Suppressor macrophage treated with lipopolysaccharide for 4 hours (primary cell): Measurements from ENCODE around the gene PRRC2B.
"Not testable (repeated sequence)": the region's sequence is repeated elsewhere in the genome, so short reads cannot be mapped to it uniquely, and the experiment has no call there.

Source experiments
- DNase-seq: peaks from one replicate; pipeline ENCODE4 v3.0.0-alpha.2; 2020

Gene PRRC2B

DNA sequence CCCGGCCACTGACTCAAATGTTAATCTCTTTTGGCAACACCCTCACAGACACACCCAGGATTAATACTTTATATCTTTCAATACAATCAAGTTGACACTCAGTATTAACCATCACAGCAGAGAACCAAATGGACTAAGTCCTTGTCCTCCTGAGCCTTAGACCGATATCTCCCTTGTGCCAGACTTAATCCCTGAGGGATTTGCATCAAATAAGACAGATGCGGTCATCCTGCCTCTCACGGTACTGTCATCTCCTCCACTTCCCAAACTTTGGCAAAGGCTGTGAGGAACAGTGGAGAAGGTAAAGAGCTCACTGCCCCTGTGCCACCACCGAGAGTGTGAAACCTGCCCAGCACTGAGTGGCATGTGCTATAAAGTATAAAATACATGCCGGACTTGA is 6.5 kb upstream of the PRRC2B start:
- no peak for DNase-seq

DNA sequence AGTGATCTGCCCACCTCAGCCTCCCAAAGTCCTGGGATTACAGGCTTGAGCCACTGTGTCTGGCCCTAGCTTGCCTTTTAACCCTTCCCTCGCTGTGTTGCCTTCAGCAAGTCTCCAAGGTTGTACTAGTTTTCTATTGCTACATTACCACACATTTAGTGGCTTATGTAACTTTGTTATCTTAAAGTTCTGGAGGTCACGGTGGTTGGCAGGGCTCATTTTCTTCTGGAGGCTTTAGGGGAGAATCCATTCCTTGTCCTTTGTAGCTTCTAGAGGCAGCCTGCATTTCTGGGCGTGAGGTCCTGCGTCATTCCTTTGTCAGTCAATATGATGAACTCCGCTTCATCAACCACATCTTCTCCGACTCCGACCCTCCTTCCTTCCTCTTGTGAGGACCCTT is 2.9 kb upstream of the PRRC2B start:
- no peak for DNase-seq

DNA sequence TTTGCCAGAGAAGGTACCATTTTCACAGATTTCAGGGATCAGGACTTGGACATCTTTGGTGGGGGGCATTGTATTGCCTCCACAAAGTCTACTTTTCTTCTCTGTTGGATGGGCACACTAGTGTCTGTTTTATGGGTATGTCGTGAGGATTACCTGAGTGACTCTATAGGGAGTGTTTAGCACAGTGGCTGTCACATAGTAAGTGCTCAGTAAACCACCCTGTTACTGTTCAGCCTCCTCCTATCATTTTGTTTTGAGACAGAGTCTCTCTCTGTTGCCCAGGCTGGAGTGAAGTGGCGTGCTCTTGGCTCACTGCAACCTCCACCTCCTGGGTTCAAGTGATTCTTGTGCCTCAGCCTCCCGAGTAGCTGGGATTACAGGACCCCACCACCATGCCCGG is 2.4 kb upstream of the PRRC2B start:
- no peak for DNase-seq

DNA sequence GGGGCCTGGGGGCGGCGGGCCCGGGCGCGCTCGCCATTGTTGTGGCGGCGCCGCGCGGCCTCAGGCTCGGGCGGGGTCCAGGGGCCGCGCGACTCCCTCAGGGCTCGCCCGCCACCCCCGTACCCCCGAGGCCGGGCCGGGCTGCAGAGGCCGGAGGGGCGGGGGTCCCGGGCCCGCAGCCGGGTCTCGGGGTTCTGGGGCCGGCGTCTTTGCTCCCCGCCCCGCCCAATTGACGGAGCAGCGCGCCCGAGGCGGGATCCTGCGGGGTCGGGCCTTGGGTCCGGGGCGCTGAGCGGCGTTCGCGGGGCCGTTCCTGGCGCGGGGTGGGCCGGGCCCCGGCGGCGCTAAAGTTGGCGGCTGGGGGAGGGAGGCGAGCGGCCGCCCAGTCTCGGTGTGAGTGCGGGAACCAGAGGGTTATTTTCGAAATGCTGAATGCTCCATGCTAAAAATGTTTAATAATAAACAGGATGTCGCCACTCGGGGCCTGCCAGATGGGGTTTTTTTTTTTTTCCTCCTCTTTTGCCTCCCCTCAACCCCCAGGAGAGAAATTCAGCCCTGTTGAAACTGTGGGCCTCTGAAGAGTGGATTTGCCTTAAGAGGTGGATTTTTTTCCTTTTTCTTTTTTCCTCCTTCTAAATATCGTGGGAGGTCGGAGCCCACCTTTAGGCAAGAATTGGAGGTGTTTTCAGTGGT is 724 bp downstream of the PRRC2B start:
- DNase-seq = peak; percentile 59

DNA sequence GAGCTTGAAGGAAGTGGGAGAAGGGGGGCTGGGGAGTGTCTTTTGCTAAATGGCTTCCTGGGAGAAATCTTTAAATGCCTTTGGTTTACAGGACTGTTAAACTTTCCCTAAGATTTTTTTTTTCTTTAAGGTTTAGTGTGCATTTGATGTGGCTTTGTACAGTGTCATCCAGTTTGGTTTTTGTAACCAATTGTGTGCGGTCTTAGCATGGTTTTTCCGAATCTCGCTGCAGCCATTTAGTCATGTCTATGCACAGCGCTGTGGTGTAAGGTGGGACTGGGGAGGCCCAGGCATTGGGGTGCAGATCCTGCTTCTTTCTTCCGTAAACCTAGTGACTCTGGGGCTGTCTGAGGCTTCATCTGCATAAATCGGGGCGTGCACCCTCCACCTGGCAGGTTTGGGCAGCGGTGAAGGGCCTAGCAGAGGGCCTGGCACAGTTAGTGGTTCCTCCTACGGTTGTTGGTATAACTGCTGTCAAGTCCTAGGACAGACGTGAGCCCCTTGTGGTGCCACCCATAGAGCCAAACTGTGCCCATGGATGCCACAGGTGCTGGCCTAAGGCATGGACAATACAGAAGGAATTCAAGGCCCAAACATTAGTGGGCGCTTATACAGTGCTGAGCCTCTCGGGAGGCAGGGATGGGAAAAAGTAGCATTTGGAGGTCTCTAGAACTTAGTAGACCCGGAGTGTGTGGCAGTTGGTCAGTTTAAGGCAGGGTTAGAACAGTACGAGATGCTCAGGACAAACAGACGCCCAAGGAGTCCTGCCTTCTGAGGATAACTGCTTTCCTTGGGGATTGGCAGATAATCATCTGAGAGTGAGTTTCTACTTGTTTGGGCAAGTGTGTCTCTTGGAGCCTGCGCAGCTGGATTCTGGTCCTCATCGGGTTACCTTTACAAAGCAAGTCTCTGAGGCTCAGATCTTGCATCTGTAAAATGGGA is 1.5 kb downstream of the PRRC2B start:
- DNase-seq = peak; percentile 36

- not testable (repeated sequence) for DNase-seq
Measured at GRCh38 chr9:131396099-131396479, 2.2 kb downstream of the PRRC2B start.

DNA sequence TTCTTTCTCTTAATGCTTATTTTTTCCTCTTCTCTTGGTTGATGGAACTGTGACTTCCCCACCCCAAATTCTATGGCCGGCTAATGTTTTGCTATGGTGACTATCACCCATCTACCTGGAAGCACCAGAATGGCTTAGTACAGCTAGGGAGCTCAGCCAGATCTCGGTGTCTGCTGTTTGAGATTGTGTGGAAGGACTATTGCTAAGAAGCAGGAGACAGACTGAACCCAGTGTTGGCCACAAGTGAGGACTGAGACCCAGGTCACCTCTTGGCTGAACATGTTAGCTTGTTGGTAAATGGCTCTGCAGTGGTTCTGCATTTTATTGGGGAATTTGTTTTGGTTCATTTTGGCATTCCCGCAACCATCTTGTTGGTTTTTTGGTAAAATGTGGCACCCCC is 2.7 kb downstream of the PRRC2B start:
- DNase-seq = no peak

DNA sequence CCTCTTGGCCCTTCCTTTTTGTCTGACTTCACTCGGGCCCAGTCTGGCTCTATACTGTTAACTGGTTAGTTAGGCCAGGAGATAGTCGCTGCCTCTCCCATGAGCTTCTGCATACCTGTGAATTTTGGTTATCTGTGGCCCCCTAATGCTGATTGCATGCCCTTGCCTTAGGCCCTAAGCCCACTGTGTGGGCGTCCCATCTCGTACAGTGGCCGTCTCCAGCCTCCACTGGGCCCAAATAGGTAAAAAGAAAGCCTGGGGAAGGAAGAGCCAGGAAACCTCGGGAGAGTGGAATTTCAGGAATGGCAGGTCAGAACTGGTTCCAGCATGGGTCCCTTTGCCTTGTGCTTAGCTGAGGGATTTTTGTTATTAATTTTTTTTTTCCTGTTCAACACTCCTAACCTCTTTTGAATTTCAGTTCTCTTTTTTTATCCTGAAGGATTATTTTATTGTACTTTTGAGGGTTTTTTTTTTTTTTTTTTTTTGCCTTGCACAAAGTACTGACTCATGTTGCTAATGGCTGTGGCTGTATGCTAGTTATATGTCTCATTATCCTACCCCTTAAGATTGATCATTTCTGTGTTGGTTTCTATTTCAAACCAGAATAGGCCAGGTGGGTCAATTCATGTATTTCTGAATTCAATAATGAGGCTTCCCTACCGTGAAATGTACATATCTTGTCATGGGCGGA is 3.4 kb downstream of the PRRC2B start:
- DNase-seq = peak; percentile 43

DNA sequence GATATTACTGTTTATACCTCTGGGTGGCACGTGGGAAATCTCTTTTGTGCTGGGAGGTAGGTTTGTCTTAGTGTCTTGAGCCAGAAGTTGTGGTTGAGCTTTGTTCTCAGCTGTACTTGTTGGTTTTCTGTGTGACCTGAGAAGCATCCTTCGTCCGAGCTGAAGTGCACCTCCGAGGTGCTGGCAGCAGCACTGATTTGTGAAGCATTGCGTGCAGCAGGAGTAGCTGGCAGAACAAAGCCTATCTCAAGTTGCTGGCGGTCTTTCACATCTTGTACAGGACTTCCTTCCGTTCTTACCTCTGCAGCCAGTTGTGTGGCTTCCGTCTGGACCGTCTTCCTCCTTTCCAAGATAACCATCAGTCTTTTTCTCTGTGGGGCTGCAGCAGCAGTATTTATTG is 4.3 kb downstream of the PRRC2B start:
- no peak for DNase-seq

DNA sequence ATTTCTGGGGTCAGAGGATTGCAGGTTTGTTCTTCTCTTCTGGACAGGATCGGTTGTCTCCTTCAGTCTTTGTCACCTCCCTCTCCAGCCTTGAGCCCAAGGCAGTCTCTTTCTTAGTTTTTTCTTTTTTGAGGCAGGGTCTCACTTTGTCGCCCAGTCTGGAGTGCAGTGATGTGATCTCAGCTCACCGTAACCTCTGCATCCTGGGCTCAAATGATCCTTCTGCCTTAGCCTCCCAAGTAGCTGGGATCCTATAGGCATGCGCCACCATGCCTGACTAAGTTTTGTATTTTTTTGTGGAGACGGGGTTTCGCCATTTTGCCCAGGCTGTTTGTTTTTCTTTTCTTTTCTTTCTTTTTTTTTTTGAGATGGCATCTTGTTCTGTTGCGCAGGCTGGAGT is 6.1 kb downstream of the PRRC2B start:
- no peak for DNase-seq

DNA sequence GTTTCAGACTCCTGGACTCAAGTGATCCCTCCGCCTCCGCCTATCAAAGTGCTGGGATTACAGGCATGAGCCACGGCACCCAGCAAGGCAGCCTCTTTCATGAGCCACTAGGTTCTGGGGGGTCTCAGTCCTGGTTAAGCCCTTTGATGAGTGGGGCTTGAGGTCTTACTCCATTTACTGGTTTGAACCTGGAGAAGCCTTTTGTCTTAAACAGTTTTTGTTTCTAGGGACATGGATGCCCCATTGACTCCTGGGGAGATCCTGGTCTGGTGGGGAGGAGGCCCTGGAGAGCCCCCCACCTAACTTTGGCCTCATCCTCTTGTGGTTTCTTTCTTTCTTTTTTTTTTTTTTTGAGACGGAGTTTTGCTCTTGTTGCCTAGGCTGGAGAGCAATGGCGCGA is 6.7 kb downstream of the PRRC2B start:
- DNase-seq = no peak

- peak; percentile 44 for DNase-seq
Measured at GRCh38 chr9:131402073-131402472, 8.2 kb downstream of the PRRC2B start.

DNA sequence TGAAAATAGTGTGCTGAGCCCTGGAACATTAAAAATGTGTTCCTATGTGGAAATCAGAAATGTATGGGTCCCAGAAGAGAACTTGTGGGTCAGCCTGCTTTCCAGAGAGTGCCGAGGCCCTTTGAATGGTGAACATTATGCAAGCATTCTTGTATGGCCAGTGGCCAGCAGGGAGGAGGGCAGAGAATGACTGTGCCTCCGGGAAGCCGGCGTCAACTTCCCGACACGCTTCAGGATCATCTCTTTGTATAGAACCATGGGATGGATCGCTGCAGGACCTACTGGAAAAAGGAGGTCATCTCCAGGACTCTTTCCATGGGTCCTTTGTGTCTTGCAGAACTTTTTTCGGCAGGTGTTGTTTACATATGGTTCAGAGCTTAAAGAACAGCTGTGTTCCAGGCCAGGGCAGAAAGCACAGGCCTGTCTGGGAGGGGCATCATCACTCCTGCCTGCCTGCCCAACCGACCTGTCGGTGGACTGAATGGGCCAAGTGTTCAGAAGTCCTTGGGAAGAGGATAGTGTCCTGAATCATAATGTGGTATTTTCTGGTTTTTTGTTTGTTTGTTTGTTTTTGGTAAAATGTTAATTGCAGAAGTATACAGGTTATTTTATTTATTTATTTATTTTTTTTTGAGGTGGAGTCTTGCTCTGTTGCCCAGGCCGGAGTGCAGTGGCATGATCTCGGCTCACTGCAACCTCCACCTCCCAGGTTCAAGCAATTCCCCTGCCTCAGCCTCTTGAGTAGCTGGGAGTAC is 9.0 kb downstream of the PRRC2B start:
- peak; percentile 35 for DNase-seq

- DNase-seq = no peak
Measured at GRCh38 chr9:131403493-131403773, 9.5 kb downstream of the PRRC2B start.

GRCh38 chr9:131404581-131404980 is 10.7 kb downstream of the PRRC2B start:
- no peak for DNase-seq

- DNase-seq = no peak
Measured at GRCh38 chr9:131404987-131405386, 11.1 kb downstream of the PRRC2B start.

GRCh38 chr9:131405428-131405827 is 11.5 kb downstream of the PRRC2B start:
- no peak for DNase-seq

DNA sequence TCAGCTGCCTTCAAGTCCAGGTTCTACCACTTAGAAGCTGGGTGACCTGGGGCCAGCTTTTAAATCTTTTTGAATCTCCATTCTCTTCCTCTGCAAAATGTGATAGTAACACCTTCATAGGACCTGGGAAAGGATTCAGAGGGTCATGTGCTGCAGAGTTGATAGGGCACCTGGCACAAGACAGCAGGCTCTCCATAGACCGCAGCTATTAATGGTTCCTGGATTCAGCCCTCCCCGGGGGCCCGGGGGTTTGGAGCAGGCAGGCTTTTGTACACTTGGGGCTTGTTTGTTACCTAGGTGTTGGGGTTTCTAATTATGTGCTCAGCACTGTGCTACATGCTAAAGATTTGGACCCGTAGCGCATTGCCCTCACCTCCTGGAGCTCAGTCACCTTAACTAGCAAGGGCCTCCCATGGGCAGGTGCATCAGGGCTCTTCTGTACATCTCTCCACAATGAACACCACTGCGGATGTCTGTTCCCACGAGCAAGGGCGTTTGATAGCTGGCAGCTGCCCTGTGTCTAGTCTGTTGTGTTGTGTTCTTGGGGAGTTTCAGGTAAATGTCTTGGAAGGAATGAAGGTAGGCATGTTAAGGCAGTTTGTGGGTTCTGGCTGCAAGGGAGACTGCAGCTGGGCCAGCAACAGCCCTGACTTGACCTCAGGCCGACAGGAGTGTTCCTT is 12.1 kb downstream of the PRRC2B start:
- no peak for DNase-seq

DNA sequence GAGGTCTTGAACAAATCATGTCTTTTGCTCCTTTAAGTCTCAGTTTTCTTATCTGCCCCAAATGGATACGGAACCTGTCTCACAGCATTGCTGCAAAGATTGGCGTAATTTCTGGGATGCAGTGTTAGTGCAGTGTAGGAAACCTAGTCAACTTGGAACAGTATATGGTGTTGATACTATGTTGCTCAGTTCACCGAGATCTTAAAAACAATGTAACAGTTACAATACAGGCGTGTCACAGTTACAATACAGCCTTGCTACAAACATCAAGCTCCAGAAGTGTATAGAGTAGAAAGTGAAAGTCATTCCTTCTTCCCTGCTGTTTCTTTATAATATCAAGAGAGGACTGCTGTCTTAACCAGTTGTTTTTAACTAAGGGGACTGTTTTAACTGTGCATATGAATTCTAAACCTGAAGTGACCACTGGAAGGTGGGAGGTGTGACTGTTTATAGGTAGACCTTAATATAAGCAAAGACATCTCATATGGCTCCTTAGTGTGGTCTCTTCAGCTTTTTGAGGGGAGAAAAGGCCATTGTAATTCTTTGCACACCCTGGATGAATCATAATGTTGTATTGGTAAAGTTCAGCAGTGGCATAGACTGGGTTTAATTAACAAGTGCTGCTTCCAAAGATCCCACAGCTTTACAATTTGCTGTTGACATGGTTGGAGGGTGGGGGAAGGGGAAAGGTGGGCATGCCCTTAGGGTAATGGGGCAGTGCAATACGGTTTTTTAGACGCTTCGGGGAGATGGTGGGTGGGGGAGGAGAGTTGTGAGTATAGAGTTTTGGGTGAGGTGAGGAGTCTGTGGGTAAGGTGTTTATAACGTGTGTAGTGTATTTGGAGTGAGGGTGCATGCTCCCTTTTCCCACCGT is 12.9 kb downstream of the PRRC2B start:
- DNase-seq = peak; percentile 37

- no peak for DNase-seq
Measured at GRCh38 chr9:131407717-131408195, 13.9 kb downstream of the PRRC2B start.

DNA sequence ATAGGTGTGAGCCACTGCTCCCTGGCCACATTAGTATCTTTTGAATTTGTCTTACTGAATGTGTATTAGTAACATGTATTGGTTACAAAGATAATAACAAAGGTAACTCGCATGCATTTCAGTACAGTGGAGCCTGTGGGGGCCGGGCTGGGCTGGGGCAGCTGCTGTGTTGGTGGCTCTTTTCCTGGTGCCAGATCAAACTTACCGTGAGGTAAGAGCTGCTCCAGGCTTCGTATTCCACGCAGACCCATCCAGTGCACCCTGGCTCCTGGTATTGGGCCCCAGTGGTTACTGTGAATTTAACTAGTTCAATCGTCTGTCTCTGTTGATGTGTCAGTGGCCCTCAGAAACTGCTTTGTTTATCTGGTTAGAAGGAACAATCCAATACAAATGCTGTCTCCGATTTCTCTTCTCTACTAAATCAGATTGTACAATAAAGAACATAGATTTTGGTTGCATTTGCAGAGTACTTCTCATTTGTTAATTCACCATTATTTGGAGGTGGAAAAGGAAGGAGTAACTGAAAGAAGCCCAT is 15.6 kb downstream of the PRRC2B start:
- DNase-seq = no peak
